GM12801 (cell line): ENCODE measurements around the gene SETD1B.

ENCODE experiments used
- CTCF ChIP-seq: IDR thresholded peaks from one replicate; pipeline ENCODE4 v1.5.1; 2011; ENCODE audit warnings: control low read depth; ENCODE audit not compliant: insufficient read length; ENCODE audit errors: extremely low read depth

Gene SETD1B

GRCh38 chr12:121803861-121804416 is at the start of gene SETD1B:
Gene SETD1B (plus strand): TSS chr12:121804009. CDS start chr12:121804738, 729 bp downstream.
- TF ChIP-seq CTCF: no peak

GRCh38 chr12:121754836-121755235 is 49.0 kb upstream of the SETD1B start:
- TF ChIP-seq CTCF: no peak

GRCh38 chr12:121755591-121755990 is 48.2 kb upstream of the SETD1B start:
- no peak for TF ChIP-seq CTCF

GRCh38 chr12:121762269-121762668 is 41.5 kb upstream of the SETD1B start:
- no peak for TF ChIP-seq CTCF

GRCh38 chr12:121764808-121765207 is 39.0 kb upstream of the SETD1B start:
- no peak for TF ChIP-seq CTCF

GRCh38 chr12:121765573-121765972 is 38.2 kb upstream of the SETD1B start:
- no peak for TF ChIP-seq CTCF

GRCh38 chr12:121766290-121767039 is 37.3 kb upstream of the SETD1B start:
- TF ChIP-seq CTCF: no peak
